Hair follicular keratinocyte (primary cell): ENCODE measurements around the gene PRKN. TPM values are rescaled to one million over a fixed set of nuclear protein-coding genes. Genes with fewer than 3 reads are reported as not detected.

Source experiments
- total RNA-seq: library from RNA; depleted of rRNA; stranded (reverse); fragments of >200 nt; gene quantifications from 2 replicates; pipeline ENCODE4 v1.2.3, GENCODE V29; 2015

Gene PRKN
- total RNA-seq: 0.39 TPM in 1 of 2 replicates, not detected in the other

GRCh38 chr6:162727322-162728182 is at the start of gene PRKN, which contains the start of gene PACRG:
Gene PRKN, minus strand, starts transcription at chr6:162727766.
Gene PACRG, plus strand, starts transcription at chr6:162727974.

Other genes with a start within 250 kb of the PRKN start
- gene PACRG, start 208 bp upstream of the PRKN start, total RNA-seq: 2.3 TPM in 1 of 2 replicates, not detected in the other